Endodermal cell (in vitro differentiated cells): ENCODE data around the gene PDGFA. TPM values are rescaled to one million over a fixed set of nuclear protein-coding genes. Genes with fewer than 3 reads are reported as not detected.

Experiments
- DNase-seq: peaks from one replicate; pipeline ENCODE4 v3.0.0-alpha.2; 2017
- H3K27ac ChIP-seq: 2 replicates; pipeline ENCODE4 v1.5.1; 2013; ENCODE audit warnings: mild to moderate bottlenecking, low read depth, low read length, moderate library complexity
- H3K27me3 ChIP-seq: 2 replicates; pipeline ENCODE4 v1.6.1; 2013; ENCODE audit warnings: mild to moderate bottlenecking, low read length, moderate library complexity; ENCODE audit not compliant: insufficient read depth, control insufficient read depth, poor library complexity, severe bottlenecking
- H3K36me3 ChIP-seq: 2 replicates; pipeline ENCODE4 v1.7.0; 2013; ENCODE audit warnings: mild to moderate bottlenecking, low read length, moderate library complexity; ENCODE audit not compliant: control insufficient read depth, insufficient read depth
- H3K4me1 ChIP-seq: one replicate; pipeline ENCODE4 v1.7.0; 2013; ENCODE audit warnings: low read length; ENCODE audit not compliant: control insufficient read depth, insufficient read depth
- H3K4me3 ChIP-seq: 2 replicates; pipeline ENCODE4 v1.5.1; 2013; ENCODE audit warnings: mild to moderate bottlenecking, low read length, moderate library complexity
- H3K9ac ChIP-seq: 2 replicates; pipeline ENCODE4 v1.6.1; 2013; ENCODE audit warnings: mild to moderate bottlenecking, low read length, moderate library complexity; ENCODE audit not compliant: poor library complexity, severe bottlenecking; ENCODE audit errors: extremely low read depth
- H3K9me3 ChIP-seq: 2 replicates; pipeline ENCODE4 v1.6.1; 2013; ENCODE audit warnings: mild to moderate bottlenecking, low read length, moderate library complexity; ENCODE audit not compliant: control insufficient read depth
- H3K27ac Mint-ChIP-seq: 2 replicates; pipeline ENCODE4 v1.8.0; 2020; ENCODE audit warnings: mixed read lengths
- H3K27me3 Mint-ChIP-seq: 2 replicates; pipeline ENCODE4 v1.8.0; 2021; ENCODE audit warnings: mild to moderate bottlenecking, mixed read lengths; ENCODE audit not compliant: insufficient read depth
- H3K36me3 Mint-ChIP-seq: 2 replicates; pipeline ENCODE4 v1.8.0; 2020; ENCODE audit warnings: low read depth, mixed read lengths
- H3K4me1 Mint-ChIP-seq: 2 replicates; pipeline ENCODE4 v1.8.0; 2020; ENCODE audit warnings: mixed read lengths
- H3K4me3 Mint-ChIP-seq: 2 replicates; pipeline ENCODE4 v1.8.0; 2020; ENCODE audit warnings: mild to moderate bottlenecking, moderate library complexity, mixed read lengths
- H3K9me3 Mint-ChIP-seq: 2 replicates; pipeline ENCODE4 v1.8.0; 2020; ENCODE audit warnings: mild to moderate bottlenecking, mixed read lengths
- WGBS, 2 experiments: methylation state at CpG; one replicate each; pipeline versions ENCODE4 v1.1.5 to v1.1.7; 2013; ENCODE audit warnings: missing lambda C conversion rate in 2 of 2, mixed read lengths in 1 of 2; ENCODE audit not compliant: insufficient coverage in 1 of 2, insufficient read length in 1 of 2; 5-methylcytosine and 5-hydroxymethylcytosine counted together
- total RNA-seq, 2 donors: library from RNA; stranded (reverse); fragmentation: NEBNext Ultra II Directional in 1 of 2; extraction: Animal tissue kit (Norgen Biotek cat#: 25700) in 1 of 2; gene quantifications; 2 replicates in 1 of 2; 3 replicates in 1 of 2; pipeline ENCODE4 v1.2.1, GENCODE V29; 2021
- TF ChIP-seq, protein P1 (sequence below): fragments of 200-600 bp; sonication (generic); conservative IDR thresholded peaks from 2 replicates; pipeline ENCODE4 v1.5.0; 2021; ENCODE audit warnings: antibody characterized with exemption, mild to moderate bottlenecking

PDGFA gene
- total RNA-seq, 2 donors from 2014 or later, result 11.9 to 24.1 TPM

DNA sequence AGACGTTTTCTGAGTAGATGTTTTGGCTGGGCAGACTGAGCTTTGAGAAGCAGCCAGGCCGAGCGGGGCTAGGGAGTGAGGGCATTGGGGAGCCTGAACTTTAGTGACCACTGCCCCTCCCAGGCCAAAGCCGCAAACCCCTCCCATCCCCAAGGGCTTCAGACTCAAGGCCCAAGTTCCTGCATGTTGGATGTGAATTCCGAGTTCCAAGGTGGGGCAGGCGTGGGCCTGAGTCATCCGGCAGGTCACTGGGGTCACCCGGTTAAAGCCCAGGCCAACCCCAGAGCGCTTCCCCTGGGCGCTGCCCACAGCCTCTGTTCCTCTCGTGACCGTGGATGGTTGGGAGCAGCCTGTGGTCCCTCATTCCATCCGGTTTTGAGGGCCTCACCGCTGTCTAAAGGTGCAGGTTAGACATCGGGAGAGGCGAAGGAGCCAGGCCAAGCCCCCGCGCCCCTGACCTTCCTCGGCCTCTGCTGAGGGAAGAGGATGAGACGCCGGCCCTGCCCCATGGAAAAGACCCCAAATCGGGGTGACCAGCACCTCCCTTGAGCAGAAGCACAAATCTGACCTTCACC, 6.9 kb upstream of the PDGFA start:
- Mint-ChIP-seq H3K4me3 (no peak overlapping the region), H3K9me3 (no peaks in the 10 kb centered on the region), H3K27me3 (peaks cover 47% of the 10 kb centered on the region), H3K4me1 (peaks cover 4% of the 10 kb centered on the region), H3K36me3 (no peaks in the 10 kb centered on the region), H3K27ac (no peak overlapping the region)
- TF ChIP-seq, protein P1, sequence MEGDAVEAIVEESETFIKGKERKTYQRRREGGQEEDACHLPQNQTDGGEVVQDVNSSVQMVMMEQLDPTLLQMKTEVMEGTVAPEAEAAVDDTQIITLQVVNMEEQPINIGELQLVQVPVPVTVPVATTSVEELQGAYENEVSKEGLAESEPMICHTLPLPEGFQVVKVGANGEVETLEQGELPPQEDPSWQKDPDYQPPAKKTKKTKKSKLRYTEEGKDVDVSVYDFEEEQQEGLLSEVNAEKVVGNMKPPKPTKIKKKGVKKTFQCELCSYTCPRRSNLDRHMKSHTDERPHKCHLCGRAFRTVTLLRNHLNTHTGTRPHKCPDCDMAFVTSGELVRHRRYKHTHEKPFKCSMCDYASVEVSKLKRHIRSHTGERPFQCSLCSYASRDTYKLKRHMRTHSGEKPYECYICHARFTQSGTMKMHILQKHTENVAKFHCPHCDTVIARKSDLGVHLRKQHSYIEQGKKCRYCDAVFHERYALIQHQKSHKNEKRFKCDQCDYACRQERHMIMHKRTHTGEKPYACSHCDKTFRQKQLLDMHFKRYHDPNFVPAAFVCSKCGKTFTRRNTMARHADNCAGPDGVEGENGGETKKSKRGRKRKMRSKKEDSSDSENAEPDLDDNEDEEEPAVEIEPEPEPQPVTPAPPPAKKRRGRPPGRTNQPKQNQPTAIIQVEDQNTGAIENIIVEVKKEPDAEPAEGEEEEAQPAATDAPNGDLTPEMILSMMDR, result no peak
- peaks cover 43% of the 10 kb centered on the region for H3K27me3 ChIP-seq
- no peak overlapping the region for H3K9ac ChIP-seq
- no peaks in the 10 kb centered on the region for H3K36me3 ChIP-seq
- no peak for DNase-seq
- H3K4me1 ChIP-seq, result peaks cover 2% of the 10 kb centered on the region
- H3K4me3 ChIP-seq, result no peak overlapping the region
- WGBS, 2 experiments, result 88 to 89% methylated on average over 19 to 22 of the region's 22 CpGs
- H3K27ac ChIP-seq, result no peak overlapping the region
- no peaks in the 10 kb centered on the region for H3K9me3 ChIP-seq

DNA sequence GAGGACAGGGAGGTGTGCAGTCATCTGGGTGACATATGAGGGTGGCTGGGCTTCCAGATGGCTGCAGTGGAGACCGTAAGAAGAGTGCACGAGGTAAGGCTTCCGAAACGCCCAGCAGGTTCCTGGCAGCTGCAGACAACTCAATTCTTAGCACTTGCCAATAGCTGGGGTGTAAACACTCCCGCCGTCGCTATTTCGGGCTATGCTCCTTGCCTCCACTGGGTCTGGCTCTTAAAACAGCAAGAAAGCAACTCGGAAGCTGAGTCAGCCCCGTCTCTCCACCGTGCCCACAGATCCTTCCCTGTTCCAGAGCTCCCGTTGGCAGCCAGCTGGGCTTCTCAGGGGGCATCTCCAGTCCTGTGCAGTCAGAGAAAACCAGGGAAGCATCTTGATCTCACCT, 6.1 kb upstream of the PDGFA start:
- 86 to 89% methylated on average over 12 of the region's 12 CpGs for WGBS, 2 experiments
- peaks cover 55% of the 10 kb centered on the region for H3K27me3 Mint-ChIP-seq

DNA sequence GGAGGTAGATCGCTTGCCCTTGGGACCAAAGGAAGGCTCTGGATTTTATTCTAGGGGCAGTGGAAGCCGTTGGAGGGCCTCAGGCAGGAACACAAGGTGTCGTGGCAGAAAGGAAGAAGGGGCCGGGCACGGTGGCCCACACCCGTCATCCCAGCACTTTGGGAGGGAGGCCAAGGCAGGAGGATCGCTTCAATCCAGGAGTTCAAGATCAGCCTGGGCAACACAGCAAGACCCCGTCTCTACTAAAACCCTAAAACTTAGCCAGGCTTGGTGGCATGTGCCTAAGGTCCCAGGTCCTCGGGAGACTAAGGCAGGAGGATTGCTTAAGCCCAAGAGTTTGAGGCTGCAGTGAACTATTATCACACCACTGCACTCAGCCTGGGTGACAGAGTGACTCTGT, 5.2 kb upstream of the PDGFA start:
- H3K9ac ChIP-seq, result no peak overlapping the region
- no peaks in the 10 kb centered on the region for H3K36me3 ChIP-seq
- no peak for DNase-seq
- H3K9me3 Mint-ChIP-seq, result no peaks in the 10 kb centered on the region
- WGBS, 2 experiments, result 94 to 95% methylated on average over 8 to 9 of the region's 9 CpGs
- TF ChIP-seq, protein P1, result no peak
- H3K27ac ChIP-seq, result no peak overlapping the region
- H3K27ac Mint-ChIP-seq, result no peak overlapping the region
- H3K27me3 Mint-ChIP-seq, result peaks cover 55% of the 10 kb centered on the region
- H3K4me1 Mint-ChIP-seq, result peaks cover 4% of the 10 kb centered on the region
- H3K4me1 ChIP-seq, result peaks cover 6% of the 10 kb centered on the region
- H3K4me3 ChIP-seq, result no peak overlapping the region
- peaks cover 60% of the 10 kb centered on the region for H3K27me3 ChIP-seq
- H3K4me3 Mint-ChIP-seq, result no peak overlapping the region
- H3K36me3 Mint-ChIP-seq, result no peaks in the 10 kb centered on the region
- H3K9me3 ChIP-seq, result no peaks in the 10 kb centered on the region

More for the DNA sequence above, 6.1 kb upstream of the PDGFA start:
- TF ChIP-seq, protein P1, result no peak
- Mint-ChIP-seq H3K9me3 (no peaks in the 10 kb centered on the region), H3K36me3 (no peaks in the 10 kb centered on the region), H3K4me3 (no peak overlapping the region), H3K27ac (no peak overlapping the region), H3K4me1 (peaks cover 4% of the 10 kb centered on the region)
- Histone ChIP-seq H3K36me3 (no peaks in the 10 kb centered on the region), H3K4me3 (no peak overlapping the region), H3K4me1 (peaks cover 6% of the 10 kb centered on the region), H3K9ac (no peak overlapping the region), H3K9me3 (no peaks in the 10 kb centered on the region), H3K27ac (no peak overlapping the region), H3K27me3 (peaks cover 51% of the 10 kb centered on the region)
- no peak for DNase-seq
